ENCODE data around the gene PAQR5.

Gene PAQR5

GRCh38 chr15:69357773-69358771, 59.4 kb downstream of the PAQR5 start:
- peak; percentile 10 for DNase-seq (ENCODE audit: low read depth)
- no peak overlapping the region for H3K4me3 ChIP-seq (ENCODE audit: low read length)
- TF ChIP-seq, protein P1, sequence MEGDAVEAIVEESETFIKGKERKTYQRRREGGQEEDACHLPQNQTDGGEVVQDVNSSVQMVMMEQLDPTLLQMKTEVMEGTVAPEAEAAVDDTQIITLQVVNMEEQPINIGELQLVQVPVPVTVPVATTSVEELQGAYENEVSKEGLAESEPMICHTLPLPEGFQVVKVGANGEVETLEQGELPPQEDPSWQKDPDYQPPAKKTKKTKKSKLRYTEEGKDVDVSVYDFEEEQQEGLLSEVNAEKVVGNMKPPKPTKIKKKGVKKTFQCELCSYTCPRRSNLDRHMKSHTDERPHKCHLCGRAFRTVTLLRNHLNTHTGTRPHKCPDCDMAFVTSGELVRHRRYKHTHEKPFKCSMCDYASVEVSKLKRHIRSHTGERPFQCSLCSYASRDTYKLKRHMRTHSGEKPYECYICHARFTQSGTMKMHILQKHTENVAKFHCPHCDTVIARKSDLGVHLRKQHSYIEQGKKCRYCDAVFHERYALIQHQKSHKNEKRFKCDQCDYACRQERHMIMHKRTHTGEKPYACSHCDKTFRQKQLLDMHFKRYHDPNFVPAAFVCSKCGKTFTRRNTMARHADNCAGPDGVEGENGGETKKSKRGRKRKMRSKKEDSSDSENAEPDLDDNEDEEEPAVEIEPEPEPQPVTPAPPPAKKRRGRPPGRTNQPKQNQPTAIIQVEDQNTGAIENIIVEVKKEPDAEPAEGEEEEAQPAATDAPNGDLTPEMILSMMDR (conservative IDR thresholded peaks at IDR 0.05; ENCODE audit: low read length) = no peak

- no peak for DNase-seq (ENCODE audit: low read depth)
- TF ChIP-seq, protein P1 (conservative IDR thresholded peaks at IDR 0.05; ENCODE audit: low read length) = no peak
- H3K4me3 ChIP-seq (ENCODE audit: low read length) = no peak overlapping the region
Measured at GRCh38 chr15:69358850-69359249, 60.1 kb downstream of the PAQR5 start.

- TF ChIP-seq, protein P1 (conservative IDR thresholded peaks at IDR 0.05; ENCODE audit: low read length) = no peak
- H3K4me3 ChIP-seq (ENCODE audit: low read length) = no peak overlapping the region
- peak; percentile 20 for DNase-seq (ENCODE audit: low read depth)
Measured at GRCh38 chr15:69359722-69360121, 61.0 kb downstream of the PAQR5 start.

DNA sequence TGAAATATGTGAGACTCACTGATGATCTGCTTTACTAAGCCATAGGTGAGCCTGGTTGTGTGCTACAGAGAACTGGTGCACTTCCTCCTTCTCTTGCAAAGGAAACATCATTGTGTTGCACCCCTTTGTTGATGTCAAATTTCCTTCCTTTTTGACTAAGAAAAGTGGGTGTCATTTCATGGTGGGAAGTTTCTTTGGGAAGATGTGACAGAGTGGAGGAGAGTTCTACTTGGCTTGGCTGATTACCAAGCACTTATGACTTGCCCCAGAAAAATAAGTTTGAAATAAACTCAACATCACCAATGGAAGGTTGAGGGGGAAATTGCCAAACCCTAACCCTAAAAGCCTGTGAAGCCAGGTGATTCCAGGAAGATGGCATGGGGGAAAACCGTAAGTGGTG, 61.9 kb downstream of the PAQR5 start:
- no peak for DNase-seq (ENCODE audit: low read depth)
- TF ChIP-seq, protein P1 (conservative IDR thresholded peaks at IDR 0.05; ENCODE audit: low read length) = no peak
- no peak overlapping the region for H3K4me3 ChIP-seq (ENCODE audit: low read length)

GRCh38 chr15:69367236-69367635, 68.5 kb downstream of the PAQR5 start:
- no peak overlapping the region for H3K4me3 ChIP-seq (ENCODE audit: low read length)
- TF ChIP-seq, protein P1 (conservative IDR thresholded peaks at IDR 0.05; ENCODE audit: low read length) = no peak

DNA sequence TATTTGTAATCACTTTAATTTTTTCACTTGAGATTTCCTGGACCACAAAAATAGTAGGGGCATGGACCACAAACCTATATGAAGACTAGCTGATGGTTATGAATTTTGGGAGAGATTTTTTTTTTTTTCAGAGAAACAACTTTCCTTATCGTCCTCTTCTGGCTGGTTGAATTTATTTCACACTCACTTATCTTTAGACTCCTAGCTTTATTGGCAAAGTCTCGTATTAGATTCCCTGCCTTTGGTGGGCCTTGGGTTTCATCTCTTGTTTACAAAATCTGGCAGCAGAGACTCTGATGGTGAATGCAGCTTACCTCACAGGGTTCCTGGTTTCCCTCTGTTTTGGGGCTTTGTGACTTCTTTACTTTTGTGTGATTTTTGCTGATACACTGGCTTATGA, 70.9 kb downstream of the PAQR5 start:
- DNase-seq (ENCODE audit: low read depth) = no peak
- TF ChIP-seq, protein P1 (conservative IDR thresholded peaks at IDR 0.05; ENCODE audit: low read length) = no peak
- no peak overlapping the region for H3K4me3 ChIP-seq (ENCODE audit: low read length)

More at GRCh38 chr15:69367236-69367635, 68.5 kb downstream of the PAQR5 start:
- DNase-seq (ENCODE audit: low read depth) = no peak

DNA sequence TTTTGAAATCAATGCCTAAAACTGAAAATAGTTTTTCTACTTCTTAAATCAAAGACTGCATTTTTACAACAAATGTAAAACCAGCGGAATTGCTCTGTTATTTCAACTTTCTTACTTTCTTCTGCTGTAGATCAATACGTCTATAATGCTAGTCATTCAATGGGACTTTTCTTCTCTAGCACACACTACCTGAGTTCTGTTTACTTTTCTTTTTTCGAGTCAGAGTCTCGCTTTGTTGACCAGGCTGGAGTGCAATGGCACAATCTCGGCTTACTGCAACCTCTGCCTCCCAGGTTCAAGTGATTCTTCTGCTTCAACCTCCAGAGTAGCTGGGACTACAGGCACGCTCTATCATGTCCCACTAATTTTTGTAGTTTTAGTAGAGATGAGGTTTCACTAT, 74.7 kb downstream of the PAQR5 start:
- H3K4me3 ChIP-seq (ENCODE audit: low read length) = no peak overlapping the region
- no peak for DNase-seq (ENCODE audit: low read depth)
- TF ChIP-seq, protein P1 (conservative IDR thresholded peaks at IDR 0.05; ENCODE audit: low read length) = no peak
